AG10803 (cell line): Measurements from ENCODE around the gene GJD4.

Experiments
- DNase-seq: peaks from one replicate; pipeline ENCODE4 v3.0.0; 2010; ENCODE audit warnings: low read depth
- H3K4me3 ChIP-seq: 2 replicates; pipeline ENCODE4 v1.5.1; 2011; ENCODE audit warnings: mild to moderate bottlenecking, low read length, control low read depth
- TF ChIP-seq, protein P1 (sequence below): conservative IDR thresholded peaks from 2 replicates; pipeline ENCODE4 v1.5.1; 2011; ENCODE audit warnings: mild to moderate bottlenecking, low read length, control low read depth, inconsistent platforms

The GJD4 gene

DNA sequence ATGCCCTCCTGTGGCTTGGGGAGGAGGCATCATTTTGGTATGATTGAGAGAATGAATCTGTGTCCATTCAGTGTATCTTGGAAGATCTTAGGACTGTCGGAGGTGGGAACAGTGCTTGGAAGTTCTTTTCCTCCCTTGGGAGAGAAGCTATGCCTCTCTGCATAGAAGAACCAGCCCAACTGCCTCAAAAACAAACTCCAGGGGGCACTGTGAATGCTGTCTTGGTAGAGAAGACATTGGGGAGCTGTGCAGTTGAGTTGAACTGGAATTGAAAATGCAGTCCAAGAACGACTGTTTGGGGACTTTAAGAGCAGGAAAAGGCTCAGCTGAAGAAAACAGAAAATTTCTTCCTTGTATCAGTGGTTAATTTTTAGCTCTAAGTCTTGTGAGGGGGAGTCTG is 4.9 kb upstream of the GJD4 start:
- TF ChIP-seq, protein P1, sequence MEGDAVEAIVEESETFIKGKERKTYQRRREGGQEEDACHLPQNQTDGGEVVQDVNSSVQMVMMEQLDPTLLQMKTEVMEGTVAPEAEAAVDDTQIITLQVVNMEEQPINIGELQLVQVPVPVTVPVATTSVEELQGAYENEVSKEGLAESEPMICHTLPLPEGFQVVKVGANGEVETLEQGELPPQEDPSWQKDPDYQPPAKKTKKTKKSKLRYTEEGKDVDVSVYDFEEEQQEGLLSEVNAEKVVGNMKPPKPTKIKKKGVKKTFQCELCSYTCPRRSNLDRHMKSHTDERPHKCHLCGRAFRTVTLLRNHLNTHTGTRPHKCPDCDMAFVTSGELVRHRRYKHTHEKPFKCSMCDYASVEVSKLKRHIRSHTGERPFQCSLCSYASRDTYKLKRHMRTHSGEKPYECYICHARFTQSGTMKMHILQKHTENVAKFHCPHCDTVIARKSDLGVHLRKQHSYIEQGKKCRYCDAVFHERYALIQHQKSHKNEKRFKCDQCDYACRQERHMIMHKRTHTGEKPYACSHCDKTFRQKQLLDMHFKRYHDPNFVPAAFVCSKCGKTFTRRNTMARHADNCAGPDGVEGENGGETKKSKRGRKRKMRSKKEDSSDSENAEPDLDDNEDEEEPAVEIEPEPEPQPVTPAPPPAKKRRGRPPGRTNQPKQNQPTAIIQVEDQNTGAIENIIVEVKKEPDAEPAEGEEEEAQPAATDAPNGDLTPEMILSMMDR, result peak; percentile 33
- H3K4me3 ChIP-seq, result no peak overlapping the region
- no peak for DNase-seq

GRCh38 chr10:35606430-35606829 is 1.3 kb downstream of the GJD4 start:
- peak; percentile 29 for DNase-seq
- H3K4me3 ChIP-seq, result no peak overlapping the region
- TF ChIP-seq, protein P1, result no peak

DNA sequence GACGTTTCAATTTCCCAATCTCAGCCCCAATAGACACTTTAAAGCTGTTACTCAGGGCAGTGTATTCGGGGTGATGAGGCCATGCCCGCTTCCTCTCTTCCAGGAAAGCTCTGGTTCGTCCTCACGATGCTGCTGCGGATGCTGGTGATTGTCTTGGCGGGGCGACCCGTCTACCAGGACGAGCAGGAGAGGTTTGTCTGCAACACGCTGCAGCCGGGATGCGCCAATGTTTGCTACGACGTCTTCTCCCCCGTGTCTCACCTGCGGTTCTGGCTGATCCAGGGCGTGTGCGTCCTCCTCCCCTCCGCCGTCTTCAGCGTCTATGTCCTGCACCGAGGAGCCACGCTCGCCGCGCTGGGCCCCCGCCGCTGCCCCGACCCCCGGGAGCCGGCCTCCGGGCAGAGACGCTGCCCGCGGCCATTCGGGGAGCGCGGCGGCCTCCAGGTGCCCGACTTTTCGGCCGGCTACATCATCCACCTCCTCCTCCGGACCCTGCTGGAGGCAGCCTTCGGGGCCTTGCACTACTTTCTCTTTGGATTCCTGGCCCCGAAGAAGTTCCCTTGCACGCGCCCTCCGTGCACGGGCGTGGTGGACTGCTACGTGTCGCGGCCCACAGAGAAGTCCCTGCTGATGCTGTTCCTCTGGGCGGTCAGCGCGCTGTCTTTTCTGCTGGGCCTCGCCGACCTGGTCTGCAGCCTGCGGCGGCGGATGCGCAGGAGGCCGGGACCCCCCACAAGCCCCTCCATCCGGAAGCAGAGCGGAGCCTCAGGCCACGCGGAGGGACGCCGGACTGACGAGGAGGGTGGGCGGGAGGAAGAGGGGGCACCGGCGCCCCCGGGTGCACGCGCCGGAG is 2.6 kb downstream of the GJD4 start:
- H3K4me3 ChIP-seq, result peak overlapping the region; percentile 54
- DNase-seq, result no peak
- TF ChIP-seq, protein P1, result no peak

DNA sequence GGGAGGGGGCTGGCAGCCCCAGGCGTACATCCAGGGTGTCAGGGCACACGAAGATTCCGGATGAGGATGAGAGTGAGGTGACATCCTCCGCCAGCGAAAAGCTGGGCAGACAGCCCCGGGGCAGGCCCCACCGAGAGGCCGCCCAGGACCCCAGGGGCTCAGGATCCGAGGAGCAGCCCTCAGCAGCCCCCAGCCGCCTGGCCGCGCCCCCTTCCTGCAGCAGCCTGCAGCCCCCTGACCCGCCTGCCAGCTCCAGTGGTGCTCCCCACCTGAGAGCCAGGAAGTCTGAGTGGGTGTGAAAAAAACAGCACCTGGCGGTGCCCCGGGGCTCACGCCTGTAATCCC is 3.2 kb downstream of the GJD4 start:
- TF ChIP-seq, protein P1, result no peak
- no peak for DNase-seq
- H3K4me3 ChIP-seq, result peak overlapping the region; percentile 54

DNA sequence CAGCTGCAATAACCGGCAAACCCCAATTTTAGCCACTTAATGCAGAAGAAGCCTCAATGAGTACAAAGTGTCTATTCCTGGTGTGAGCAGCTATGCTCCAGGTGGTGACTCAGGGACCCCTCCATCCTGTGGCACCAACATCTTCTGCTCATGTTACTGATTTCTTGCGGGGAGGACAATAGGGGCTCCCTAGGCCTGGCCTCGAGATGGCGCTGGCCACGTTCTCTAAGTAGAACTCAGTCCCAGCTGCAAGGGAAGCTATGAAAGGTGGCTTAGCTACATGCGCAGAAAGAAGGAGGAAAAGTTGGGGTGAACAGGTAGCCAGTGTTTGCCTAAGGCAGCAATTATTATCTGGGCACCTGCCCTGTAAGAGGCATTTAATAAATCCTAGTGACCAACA is 6.6 kb downstream of the GJD4 start:
- H3K4me3 ChIP-seq, result no peak overlapping the region
- TF ChIP-seq, protein P1, result no peak
- DNase-seq, result no peak

DNA sequence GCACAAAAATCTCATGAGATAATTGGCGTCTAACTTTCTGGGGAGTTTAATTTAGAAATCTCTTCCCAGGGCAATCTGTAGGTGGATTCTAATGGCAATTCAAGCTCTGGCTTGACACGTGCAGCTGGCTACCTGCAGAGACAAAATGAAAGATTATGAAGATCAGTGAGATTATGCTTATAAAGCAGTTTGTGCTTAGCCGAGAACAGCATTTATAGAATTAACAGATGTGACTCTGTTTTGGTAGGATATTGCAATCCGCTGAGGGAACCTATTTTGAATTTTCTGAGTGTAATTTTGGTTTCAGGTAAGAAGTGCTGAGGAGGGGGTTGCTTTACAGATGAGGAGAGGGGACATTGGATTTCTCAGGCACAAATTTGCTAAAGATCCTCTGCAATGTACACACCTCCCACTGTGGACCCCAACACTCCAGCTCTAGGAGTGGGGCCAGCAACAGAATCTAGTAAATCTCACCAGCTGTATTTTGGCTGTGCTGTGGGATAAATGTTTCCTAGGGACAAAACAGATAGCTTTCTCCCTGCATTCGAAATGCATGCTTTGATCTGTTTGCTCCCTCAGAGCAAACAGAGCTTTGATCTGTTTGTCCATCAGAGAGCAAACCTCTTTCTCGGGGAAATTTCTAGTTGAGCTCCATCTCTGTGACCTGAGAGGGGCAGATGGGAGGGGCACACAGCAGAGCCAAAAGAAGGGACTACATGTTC is 7.4 kb downstream of the GJD4 start:
- no peak for DNase-seq
- H3K4me3 ChIP-seq, result no peak overlapping the region

More for the DNA sequence above, 7.4 kb downstream of the GJD4 start:
- TF ChIP-seq, protein P1, result no peak
